NCI-H524 (cell line): ENCODE results near the gene GNAI2.
"Not testable (repeated sequence)": the region's sequence is repeated elsewhere in the genome, so short reads cannot be mapped to it uniquely, and the experiment has no call there.

Experiments used
- DNase-seq, 2 experiments: peaks; one replicate each; lab custom pipeline; 2025; lab: John Stamatoyannopoulos, UW

The GNAI2 gene

GRCh38 chr3:50226888-50227389 lies 9.1 kb upstream of the GNAI2 start:
- DNase-seq: peak; percentile 33 to 70

- DNase-seq: peak; percentile 77 to 92
These were observed 8.4 kb upstream of the GNAI2 start for GRCh38 chr3:50227390-50228183.

- not testable (repeated sequence) for DNase-seq
These were observed 7.7 kb upstream of the GNAI2 start for GRCh38 chr3:50228184-50228763.

- no peak for DNase-seq
These were observed 6.5 kb upstream of the GNAI2 start for GRCh38 chr3:50229490-50229889.

- DNase-seq: no peak
These were observed 5.8 kb upstream of the GNAI2 start for GRCh38 chr3:50230104-50230793.

GRCh38 chr3:50230794-50231125 lies 5.2 kb upstream of the GNAI2 start:
- no peak for DNase-seq

GRCh38 chr3:50231581-50231980 lies 4.4 kb upstream of the GNAI2 start:
- peak in 1 of 2 experiments; percentile 58 for DNase-seq

GRCh38 chr3:50232303-50232702 lies 3.7 kb upstream of the GNAI2 start:
- no peak for DNase-seq

- DNase-seq: peak in 1 of 2 experiments; percentile 14
These were observed 2.8 kb upstream of the GNAI2 start for GRCh38 chr3:50233176-50233575.

GRCh38 chr3:50236484-50237132 lies 604 bp downstream of the GNAI2 start:
- DNase-seq: no peak

GRCh38 chr3:50237133-50237651 lies 1.2 kb downstream of the GNAI2 start:
- no peak for DNase-seq

GRCh38 chr3:50237754-50238548 lies 1.9 kb downstream of the GNAI2 start:
- no peak for DNase-seq

- DNase-seq: no peak
These were observed 2.6 kb downstream of the GNAI2 start for GRCh38 chr3:50238549-50239026.

- DNase-seq: no peak
These were observed 3.6 kb downstream of the GNAI2 start for GRCh38 chr3:50239649-50240048.

GRCh38 chr3:50241163-50241562 lies 5.2 kb downstream of the GNAI2 start:
- no peak for DNase-seq

- no peak for DNase-seq
These were observed 5.8 kb downstream of the GNAI2 start for GRCh38 chr3:50241713-50242380.

- no peak for DNase-seq
These were observed 6.4 kb downstream of the GNAI2 start for GRCh38 chr3:50242381-50242770.

- no peak for DNase-seq
These were observed 7.0 kb downstream of the GNAI2 start for GRCh38 chr3:50242851-50243542.

GRCh38 chr3:50243543-50243895 lies 7.5 kb downstream of the GNAI2 start:
- no peak for DNase-seq

- not testable (repeated sequence) for DNase-seq
These were observed 8.8 kb downstream of the GNAI2 start for GRCh38 chr3:50244813-50245212.
